ENCODE results near the gene NMNAT2. TPM values are rescaled to one million over a fixed set of nuclear protein-coding genes. Genes with fewer than 3 reads are reported as not detected.
"Not testable (repeated sequence)": the region's sequence is repeated elsewhere in the genome, so short reads cannot be mapped to it uniquely, and the experiment has no call there.

Gene NMNAT2
- total RNA-seq, 1 donor from 2014 or later = 0.49 TPM

DNA sequence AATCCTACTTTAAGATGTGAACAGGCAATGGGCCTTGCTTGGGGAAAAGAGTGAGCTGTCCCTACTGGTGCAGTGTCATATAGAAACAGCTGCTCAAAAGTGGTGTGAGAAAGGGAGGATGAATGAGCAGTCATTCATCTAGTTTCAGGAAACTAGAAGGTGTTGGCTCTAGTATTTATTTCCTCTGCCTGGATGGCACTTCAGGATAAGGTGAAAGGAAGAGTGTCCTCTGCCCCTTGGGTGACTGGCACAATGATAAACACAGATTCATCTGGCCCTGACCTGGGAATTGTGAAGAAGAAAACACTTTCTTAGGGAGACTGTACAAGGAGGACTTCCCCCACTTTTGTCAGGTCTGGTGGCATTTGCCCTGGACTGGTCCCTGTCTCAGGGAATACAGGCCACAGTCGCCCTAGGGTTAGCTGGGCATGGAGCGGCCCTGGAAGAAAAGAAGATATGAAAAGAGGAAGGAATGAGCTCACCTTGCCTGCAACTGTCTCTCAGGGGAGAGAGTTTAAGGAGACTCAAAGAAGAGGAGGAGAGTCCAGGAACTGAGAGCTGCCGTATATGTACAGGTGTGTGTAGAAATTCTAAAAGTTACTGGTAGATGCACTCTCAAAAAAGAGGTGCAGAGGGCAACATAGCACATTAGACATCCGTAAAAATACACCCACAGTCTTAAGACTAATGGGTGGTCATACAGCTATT, 13.8 kb upstream of the NMNAT2 start:
- no peak overlapping the region for H3K4me3 Mint-ChIP-seq
- Histone ChIP-seq H3K9ac (no peak overlapping the region), H3K4me1 (no peaks in the 10 kb centered on the region), H3F3A (ENCODE audit: low read depth) (no peaks in the 10 kb centered on the region), H3K36me3 (no peaks in the 10 kb centered on the region), H4K20me1 (ENCODE audit: low read depth) (no peaks in the 10 kb centered on the region), H3K4me3 (no peak overlapping the region), H2AFZ (replicated peaks) (no peak overlapping the region), H3K9me3 (ENCODE audit: low read depth) (no peaks in the 10 kb centered on the region), H3K27ac (no peak overlapping the region), H3K79me2 (ENCODE audit: low read depth) (no peaks in the 10 kb centered on the region), H3K27me3 (no peaks in the 10 kb centered on the region), H3K4me2 (no peak overlapping the region)
- H3K27ac Mint-ChIP-seq = peak overlapping the region; percentile 9
- TF ChIP-seq, protein P1, sequence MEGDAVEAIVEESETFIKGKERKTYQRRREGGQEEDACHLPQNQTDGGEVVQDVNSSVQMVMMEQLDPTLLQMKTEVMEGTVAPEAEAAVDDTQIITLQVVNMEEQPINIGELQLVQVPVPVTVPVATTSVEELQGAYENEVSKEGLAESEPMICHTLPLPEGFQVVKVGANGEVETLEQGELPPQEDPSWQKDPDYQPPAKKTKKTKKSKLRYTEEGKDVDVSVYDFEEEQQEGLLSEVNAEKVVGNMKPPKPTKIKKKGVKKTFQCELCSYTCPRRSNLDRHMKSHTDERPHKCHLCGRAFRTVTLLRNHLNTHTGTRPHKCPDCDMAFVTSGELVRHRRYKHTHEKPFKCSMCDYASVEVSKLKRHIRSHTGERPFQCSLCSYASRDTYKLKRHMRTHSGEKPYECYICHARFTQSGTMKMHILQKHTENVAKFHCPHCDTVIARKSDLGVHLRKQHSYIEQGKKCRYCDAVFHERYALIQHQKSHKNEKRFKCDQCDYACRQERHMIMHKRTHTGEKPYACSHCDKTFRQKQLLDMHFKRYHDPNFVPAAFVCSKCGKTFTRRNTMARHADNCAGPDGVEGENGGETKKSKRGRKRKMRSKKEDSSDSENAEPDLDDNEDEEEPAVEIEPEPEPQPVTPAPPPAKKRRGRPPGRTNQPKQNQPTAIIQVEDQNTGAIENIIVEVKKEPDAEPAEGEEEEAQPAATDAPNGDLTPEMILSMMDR (IDR thresholded peaks at IDR 0.05) = no peak
- TF ChIP-seq EZH2phosphoT487 (IDR thresholded peaks at IDR 0.05) (no peak), EZH2 (IDR thresholded peaks at IDR 0.05) (no peak)
- peaks cover 5% of the 10 kb centered on the region for H3K27me3 Mint-ChIP-seq (ENCODE audit: insufficient read depth, low read depth)
- peaks cover 3% of the 10 kb centered on the region for H3K9me3 Mint-ChIP-seq
- no peak for DNase-seq (ENCODE audit: low spot score)
- H3K36me3 Mint-ChIP-seq = peaks cover 2% of the 10 kb centered on the region
- H3K4me1 Mint-ChIP-seq = no peaks in the 10 kb centered on the region

DNA sequence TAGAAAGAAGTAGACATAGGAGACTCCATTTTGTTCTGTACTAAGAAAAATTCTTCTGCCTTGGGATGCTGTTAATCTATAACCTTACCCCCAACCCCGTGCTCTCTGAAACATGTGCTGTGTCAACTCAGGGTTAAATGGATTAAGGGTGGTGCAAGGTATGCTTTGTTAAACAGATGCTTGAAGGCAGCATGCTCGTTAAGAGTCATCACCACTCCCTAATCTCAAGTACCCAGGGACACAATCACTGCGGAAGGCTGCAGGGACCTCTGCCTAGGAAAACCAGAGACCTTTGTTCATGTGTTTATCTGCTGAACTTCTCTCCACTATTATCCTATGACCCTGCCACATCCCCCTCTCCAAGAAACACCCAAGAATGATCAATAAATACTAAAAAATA, 9.4 kb upstream of the NMNAT2 start:
- not testable (repeated sequence) for H3K27ac Mint-ChIP-seq; H2AFZ ChIP-seq (replicated peaks)

DNA sequence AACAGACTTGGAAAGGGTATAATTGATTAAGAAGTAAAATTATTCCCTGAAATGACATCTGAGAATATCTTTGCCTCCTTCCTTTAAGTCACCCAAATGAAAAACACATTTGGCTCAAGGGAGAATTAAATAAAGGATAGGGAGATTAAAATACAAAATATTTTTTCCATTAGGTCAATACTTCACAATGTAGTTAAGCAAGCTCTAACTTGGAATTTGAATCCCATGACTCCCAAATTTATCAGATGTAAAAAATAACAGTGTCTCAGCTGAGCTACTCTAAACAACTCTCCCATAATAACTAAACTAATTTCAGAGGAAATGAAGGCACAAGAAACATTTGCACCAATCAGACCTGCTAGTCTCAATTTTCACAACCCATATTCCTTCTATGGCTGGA, 6.5 kb upstream of the NMNAT2 start:
- no peak overlapping the region for H3K4me3 Mint-ChIP-seq
- Histone ChIP-seq H3K79me2 (ENCODE audit: low read depth) (no peaks in the 10 kb centered on the region), H3K27me3 (peaks cover under 1% of the 10 kb centered on the region), H3K36me3 (no peaks in the 10 kb centered on the region), H3K27ac (no peak overlapping the region), H3K9me3 (ENCODE audit: low read depth) (no peaks in the 10 kb centered on the region), H3F3A (ENCODE audit: low read depth) (no peaks in the 10 kb centered on the region), H3K9ac (no peak overlapping the region), H3K4me1 (no peaks in the 10 kb centered on the region), H4K20me1 (ENCODE audit: low read depth) (no peaks in the 10 kb centered on the region), H3K4me2 (no peak overlapping the region), H3K4me3 (no peak overlapping the region), H2AFZ (replicated peaks) (no peak overlapping the region)
- no peak for DNase-seq (ENCODE audit: low spot score)
- peaks cover 1% of the 10 kb centered on the region for H3K36me3 Mint-ChIP-seq
- peaks cover 2% of the 10 kb centered on the region for H3K4me1 Mint-ChIP-seq
- peaks cover 7% of the 10 kb centered on the region for H3K27me3 Mint-ChIP-seq (ENCODE audit: insufficient read depth, low read depth)
- TF ChIP-seq EZH2phosphoT487 (IDR thresholded peaks at IDR 0.05) = no peak
- TF ChIP-seq, protein P1 (IDR thresholded peaks at IDR 0.05) = no peak
- TF ChIP-seq EZH2 (IDR thresholded peaks at IDR 0.05) = no peak
- H3K9me3 Mint-ChIP-seq = peaks cover 9% of the 10 kb centered on the region
- H3K27ac Mint-ChIP-seq = no peak overlapping the region

More for the DNA sequence above, 9.4 kb upstream of the NMNAT2 start:
- not testable (repeated sequence) for H3K36me3 ChIP-seq; H3K9me3 ChIP-seq (ENCODE audit: low read depth); H3K4me2 ChIP-seq; H3K4me3 Mint-ChIP-seq; H3K4me3 ChIP-seq; H3K4me1 Mint-ChIP-seq; H4K20me1 ChIP-seq (ENCODE audit: low read depth); DNase-seq (ENCODE audit: low spot score); H3K27me3 Mint-ChIP-seq (ENCODE audit: insufficient read depth, low read depth); H3K4me1 ChIP-seq; H3K36me3 Mint-ChIP-seq; H3K27ac ChIP-seq; H3K9ac ChIP-seq; H3F3A ChIP-seq (ENCODE audit: low read depth); H3K9me3 Mint-ChIP-seq; H3K79me2 ChIP-seq (ENCODE audit: low read depth); H3K27me3 ChIP-seq

DNA sequence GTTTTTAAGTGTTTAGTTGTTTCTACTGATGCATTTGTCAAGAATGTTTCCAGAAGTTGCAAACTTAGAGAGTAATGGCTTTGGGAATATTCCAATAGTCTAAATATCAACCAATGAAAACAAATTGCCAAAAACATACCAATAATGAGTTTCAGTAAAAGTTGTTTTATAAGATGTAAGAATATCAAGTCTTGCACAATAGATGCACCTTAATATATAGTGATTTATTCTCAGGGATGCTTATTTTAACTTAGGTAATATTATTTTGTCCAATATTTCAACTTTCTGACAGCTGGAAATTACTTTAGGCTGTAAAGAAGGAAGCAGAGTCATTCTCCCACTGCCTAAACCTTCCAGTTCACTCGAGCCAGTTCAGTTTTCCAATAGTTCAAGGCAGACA, 5.4 kb upstream of the NMNAT2 start:
- peaks cover 8% of the 10 kb centered on the region for H3K4me1 Mint-ChIP-seq
- H3K4me3 Mint-ChIP-seq = no peak overlapping the region

More for the DNA sequence above, 5.4 kb upstream of the NMNAT2 start:
- H4K20me1 ChIP-seq (ENCODE audit: low read depth) = no peaks in the 10 kb centered on the region
- Mint-ChIP-seq H3K9me3 (peaks cover 7% of the 10 kb centered on the region), H3K27me3 (ENCODE audit: insufficient read depth, low read depth) (peaks cover 7% of the 10 kb centered on the region), H3K36me3 (peaks cover 1% of the 10 kb centered on the region), H3K27ac (no peak overlapping the region)
- DNase-seq (ENCODE audit: low spot score) = no peak
- no peaks in the 10 kb centered on the region for H3K36me3 ChIP-seq
- H3K4me3 ChIP-seq = no peak overlapping the region
- H3K9ac ChIP-seq = no peak overlapping the region
- TF ChIP-seq EZH2 (IDR thresholded peaks at IDR 0.05) (no peak), EZH2phosphoT487 (IDR thresholded peaks at IDR 0.05) (no peak)
- TF ChIP-seq, protein P1 (IDR thresholded peaks at IDR 0.05) = no peak
- H3K27me3 ChIP-seq = peaks cover 12% of the 10 kb centered on the region
- H3K4me2 ChIP-seq = no peak overlapping the region
- peaks cover 6% of the 10 kb centered on the region for H3F3A ChIP-seq (ENCODE audit: low read depth)
- no peaks in the 10 kb centered on the region for H3K4me1 ChIP-seq
- H3K27ac ChIP-seq = no peak overlapping the region
- H3K9me3 ChIP-seq (ENCODE audit: low read depth) = no peaks in the 10 kb centered on the region
- no peak overlapping the region for H2AFZ ChIP-seq (replicated peaks)
- no peaks in the 10 kb centered on the region for H3K79me2 ChIP-seq (ENCODE audit: low read depth)
